ENCODE data around the gene TTLL1.
"Not testable (repeated sequence)": the region's sequence is repeated elsewhere in the genome, so short reads cannot be mapped to it uniquely, and the experiment has no call there.

The TTLL1 gene

DNA sequence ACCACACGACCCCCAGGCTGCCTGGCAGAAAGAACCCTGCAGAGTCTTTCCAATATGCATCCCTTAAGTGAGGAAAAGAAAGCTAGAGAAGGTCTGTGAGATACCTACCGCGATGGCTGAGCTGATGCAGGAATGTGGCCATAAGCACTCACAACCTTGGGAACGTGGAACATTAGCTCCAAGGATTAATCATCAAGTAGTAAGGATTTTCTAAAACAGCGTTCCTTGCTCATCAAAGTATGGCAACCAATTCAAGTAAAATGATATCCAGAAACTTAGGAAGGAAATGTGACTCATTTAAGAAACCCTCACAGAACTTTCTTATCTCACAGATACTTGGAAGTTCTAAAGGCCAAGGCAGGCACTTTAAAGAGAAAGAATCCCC lies 87.0 kb downstream of the TTLL1 start:
- no peak for DNase-seq (ENCODE audit: low read depth)
- TF ChIP-seq, protein P1, sequence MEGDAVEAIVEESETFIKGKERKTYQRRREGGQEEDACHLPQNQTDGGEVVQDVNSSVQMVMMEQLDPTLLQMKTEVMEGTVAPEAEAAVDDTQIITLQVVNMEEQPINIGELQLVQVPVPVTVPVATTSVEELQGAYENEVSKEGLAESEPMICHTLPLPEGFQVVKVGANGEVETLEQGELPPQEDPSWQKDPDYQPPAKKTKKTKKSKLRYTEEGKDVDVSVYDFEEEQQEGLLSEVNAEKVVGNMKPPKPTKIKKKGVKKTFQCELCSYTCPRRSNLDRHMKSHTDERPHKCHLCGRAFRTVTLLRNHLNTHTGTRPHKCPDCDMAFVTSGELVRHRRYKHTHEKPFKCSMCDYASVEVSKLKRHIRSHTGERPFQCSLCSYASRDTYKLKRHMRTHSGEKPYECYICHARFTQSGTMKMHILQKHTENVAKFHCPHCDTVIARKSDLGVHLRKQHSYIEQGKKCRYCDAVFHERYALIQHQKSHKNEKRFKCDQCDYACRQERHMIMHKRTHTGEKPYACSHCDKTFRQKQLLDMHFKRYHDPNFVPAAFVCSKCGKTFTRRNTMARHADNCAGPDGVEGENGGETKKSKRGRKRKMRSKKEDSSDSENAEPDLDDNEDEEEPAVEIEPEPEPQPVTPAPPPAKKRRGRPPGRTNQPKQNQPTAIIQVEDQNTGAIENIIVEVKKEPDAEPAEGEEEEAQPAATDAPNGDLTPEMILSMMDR (IDR thresholded peaks at IDR 0.05; ENCODE audit: control insufficient read depth, extremely low read depth, insufficient read depth): no peak
- H3K4me3 ChIP-seq (ENCODE audit: low read depth, low read length): no peak overlapping the region

GRCh38 chr22:43001271-43002201 lies 87.7 kb downstream of the TTLL1 start:
- TF ChIP-seq, protein P1 (IDR thresholded peaks at IDR 0.05; ENCODE audit: control insufficient read depth, extremely low read depth, insufficient read depth): no peak
- H3K4me3 ChIP-seq (ENCODE audit: low read depth, low read length): no peak overlapping the region
- DNase-seq (ENCODE audit: low read depth): no peak

GRCh38 chr22:43000441-43001175 lies 88.6 kb downstream of the TTLL1 start:
- TF ChIP-seq, protein P1 (IDR thresholded peaks at IDR 0.05; ENCODE audit: control insufficient read depth, extremely low read depth, insufficient read depth): no peak
- no peak overlapping the region for H3K4me3 ChIP-seq (ENCODE audit: low read depth, low read length)
- no peak for DNase-seq (ENCODE audit: low read depth)

DNA sequence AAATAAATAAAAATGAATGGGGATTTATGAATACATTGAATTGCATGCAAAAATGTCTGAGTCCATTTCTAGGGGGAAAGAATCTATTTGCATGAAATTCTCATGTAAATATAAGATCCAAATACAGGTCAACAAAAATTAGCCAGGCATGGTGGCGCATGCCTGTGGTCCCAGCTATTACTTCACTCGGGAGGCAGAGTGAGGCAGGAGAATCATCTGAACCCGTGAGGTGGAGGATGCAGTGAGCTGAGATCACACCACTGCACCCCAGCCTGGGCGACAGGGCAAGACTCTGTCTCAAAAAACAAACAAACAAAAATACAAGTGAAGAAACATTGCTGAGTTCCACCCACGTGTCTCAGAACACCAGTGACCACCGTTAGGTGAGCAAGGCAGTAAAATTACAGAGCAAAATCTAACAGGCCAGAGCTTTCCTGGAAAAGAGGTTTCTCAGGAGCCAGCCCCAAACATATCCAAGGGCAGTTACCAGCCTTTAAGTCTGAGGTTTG lies 91.6 kb downstream of the TTLL1 start:
- H3K4me3 ChIP-seq (ENCODE audit: low read depth, low read length): no peak overlapping the region
- TF ChIP-seq, protein P1 (IDR thresholded peaks at IDR 0.05; ENCODE audit: control insufficient read depth, extremely low read depth, insufficient read depth): no peak
- no peak for DNase-seq (ENCODE audit: low read depth)

DNA sequence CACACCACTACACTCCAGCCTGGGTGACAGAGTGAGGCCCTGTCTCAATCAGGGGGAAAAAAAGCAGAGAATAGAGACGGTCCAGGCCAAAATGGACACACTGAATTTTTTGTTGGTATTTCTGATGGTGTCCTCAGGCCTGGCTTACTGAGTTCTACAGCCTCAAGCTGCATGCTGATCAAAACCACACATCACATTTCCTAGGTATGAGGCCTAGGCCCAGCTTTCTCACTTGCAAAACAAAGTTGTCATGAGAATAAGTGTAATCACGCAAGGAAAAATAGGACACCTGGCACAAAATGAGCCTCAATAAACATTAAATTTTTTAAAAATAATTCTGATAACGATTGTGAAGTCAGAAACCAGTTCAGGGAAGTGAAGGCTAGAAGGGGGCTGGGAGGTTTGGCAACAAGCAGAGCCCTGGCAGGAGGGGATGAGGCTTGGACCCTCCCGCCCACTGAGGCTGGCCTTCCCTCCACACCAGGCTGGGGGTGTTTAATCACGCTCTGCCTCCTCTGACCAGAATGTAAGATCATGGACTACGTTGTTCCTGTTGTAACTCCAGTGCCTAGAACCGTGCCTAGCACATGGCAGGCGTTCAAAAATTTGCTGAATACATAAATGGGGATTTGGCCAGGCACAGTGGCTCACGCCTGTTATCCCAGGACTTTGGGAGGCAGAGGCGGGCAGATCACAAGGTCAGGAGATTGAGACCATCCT lies 92.4 kb downstream of the TTLL1 start:
- no peak for DNase-seq (ENCODE audit: low read depth)
- TF ChIP-seq, protein P1 (IDR thresholded peaks at IDR 0.05; ENCODE audit: control insufficient read depth, extremely low read depth, insufficient read depth): no peak
- H3K4me3 ChIP-seq (ENCODE audit: low read depth, low read length): no peak overlapping the region

GRCh38 chr22:42995654-42996053 lies 93.5 kb downstream of the TTLL1 start:
- not testable (repeated sequence) for H3K4me3 ChIP-seq (ENCODE audit: low read depth, low read length)

More at GRCh38 chr22:42995654-42996053, 93.5 kb downstream of the TTLL1 start:
- not testable (repeated sequence) for DNase-seq (ENCODE audit: low read depth)

All from LNCaP clone FGC (cell line).